ENCODE measurements around the gene IL12RB1.

Gene IL12RB1

DNA sequence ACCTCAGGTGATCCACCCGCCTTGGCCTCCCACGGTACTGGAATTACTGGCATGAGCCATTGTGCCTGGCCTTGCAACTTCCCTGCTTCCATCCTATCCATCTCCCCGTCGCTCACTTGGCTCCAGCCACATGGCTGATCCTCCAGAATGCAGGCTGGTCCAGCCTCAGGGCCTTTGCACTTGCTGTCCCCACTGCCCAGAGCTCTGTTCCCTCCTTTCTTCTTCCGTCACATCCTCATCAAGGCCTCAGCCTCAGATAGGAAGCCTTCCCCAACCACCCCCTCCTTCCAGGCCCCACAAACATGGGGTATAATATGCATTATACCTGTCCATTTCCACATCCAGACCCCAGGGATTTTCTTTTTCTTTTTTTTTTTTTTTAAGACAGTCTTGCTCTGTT lies 27.1 kb upstream of the IL12RB1 start:
- no peaks in the 10 kb centered on the region for H3K79me2 ChIP-seq
- H3K9ac ChIP-seq = no peak overlapping the region
- H3K36me3 ChIP-seq (ENCODE audit: control insufficient read depth, insufficient read depth, low read length) = no peaks in the 10 kb centered on the region
- TF ChIP-seq, protein P1, sequence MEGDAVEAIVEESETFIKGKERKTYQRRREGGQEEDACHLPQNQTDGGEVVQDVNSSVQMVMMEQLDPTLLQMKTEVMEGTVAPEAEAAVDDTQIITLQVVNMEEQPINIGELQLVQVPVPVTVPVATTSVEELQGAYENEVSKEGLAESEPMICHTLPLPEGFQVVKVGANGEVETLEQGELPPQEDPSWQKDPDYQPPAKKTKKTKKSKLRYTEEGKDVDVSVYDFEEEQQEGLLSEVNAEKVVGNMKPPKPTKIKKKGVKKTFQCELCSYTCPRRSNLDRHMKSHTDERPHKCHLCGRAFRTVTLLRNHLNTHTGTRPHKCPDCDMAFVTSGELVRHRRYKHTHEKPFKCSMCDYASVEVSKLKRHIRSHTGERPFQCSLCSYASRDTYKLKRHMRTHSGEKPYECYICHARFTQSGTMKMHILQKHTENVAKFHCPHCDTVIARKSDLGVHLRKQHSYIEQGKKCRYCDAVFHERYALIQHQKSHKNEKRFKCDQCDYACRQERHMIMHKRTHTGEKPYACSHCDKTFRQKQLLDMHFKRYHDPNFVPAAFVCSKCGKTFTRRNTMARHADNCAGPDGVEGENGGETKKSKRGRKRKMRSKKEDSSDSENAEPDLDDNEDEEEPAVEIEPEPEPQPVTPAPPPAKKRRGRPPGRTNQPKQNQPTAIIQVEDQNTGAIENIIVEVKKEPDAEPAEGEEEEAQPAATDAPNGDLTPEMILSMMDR (IDR thresholded peaks at IDR 0.05) = no peak
- peaks cover 13% of the 10 kb centered on the region for H3K4me1 ChIP-seq
- H3K27ac ChIP-seq = no peak overlapping the region
- no peaks in the 10 kb centered on the region for H3K27me3 ChIP-seq (ENCODE audit: control insufficient read depth, insufficient read depth, low read length)
- H3K4me3 ChIP-seq (ENCODE audit: low read depth, low read length) = no peak overlapping the region
- H3K9me3 ChIP-seq (ENCODE audit: control insufficient read depth, low read length) = no peaks in the 10 kb centered on the region
- H3K4me2 ChIP-seq (ENCODE audit: low read length) = no peak overlapping the region
- no peak overlapping the region for H2AFZ ChIP-seq

DNA sequence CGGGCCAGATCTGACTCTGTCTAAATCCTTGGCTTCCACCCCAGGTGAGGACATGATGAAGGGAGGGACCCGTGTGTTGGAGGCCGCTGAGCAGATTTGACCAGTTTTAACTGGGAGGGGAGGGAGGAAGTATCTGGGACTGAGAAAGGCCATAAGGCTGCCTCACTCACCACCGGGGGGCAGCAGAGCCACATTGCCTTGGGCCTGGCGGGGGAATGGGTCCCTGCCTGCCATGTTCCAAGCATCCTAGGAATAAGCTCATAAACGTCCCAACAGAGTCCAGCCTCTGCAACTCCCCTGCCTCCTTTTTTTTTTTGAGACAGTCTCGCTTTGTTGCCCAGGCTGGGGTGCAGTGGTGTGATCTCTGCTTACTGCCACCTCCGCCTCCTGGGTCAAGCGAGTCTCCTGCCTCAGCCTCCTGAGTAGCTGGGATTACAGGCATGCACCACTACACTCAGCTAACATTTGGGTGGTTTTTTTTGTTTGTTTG lies 26.3 kb upstream of the IL12RB1 start:
- H3K4me2 ChIP-seq (ENCODE audit: low read length) = no peak overlapping the region
- H3K27ac ChIP-seq = no peak overlapping the region

DNA sequence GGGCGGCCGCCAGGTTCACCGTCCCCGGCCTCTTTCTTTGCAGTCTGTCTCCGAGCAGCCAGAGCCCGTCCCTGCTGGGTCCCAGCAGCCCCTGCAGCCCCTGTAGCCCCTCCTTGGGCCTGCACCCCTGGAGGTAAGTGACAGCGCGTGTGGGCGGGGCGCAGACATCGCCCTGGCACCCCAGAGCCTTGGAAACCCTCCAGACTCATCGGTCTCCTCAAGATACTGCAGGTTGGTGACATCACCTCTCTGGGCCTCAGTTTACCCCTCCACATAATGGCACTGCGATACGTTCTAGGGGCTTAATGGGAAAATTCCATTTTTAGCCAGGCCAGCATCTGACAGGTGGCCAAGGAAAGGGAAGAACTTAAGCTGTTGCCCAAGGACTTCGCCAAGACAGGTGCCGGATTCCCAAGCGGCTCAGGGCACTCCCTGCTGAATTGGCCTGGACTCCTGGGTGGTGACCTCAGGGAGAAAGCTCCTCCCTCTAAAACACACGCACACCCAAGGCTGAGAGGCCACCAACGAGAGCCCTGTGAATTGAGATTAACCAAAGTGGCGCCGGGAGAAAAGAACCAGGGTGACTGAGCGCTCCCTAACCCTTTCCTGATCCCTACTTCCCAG lies 24.0 kb upstream of the IL12RB1 start:
- Histone ChIP-seq H3K36me3 (ENCODE audit: control insufficient read depth, insufficient read depth, low read length) (no peaks in the 10 kb centered on the region), H3K27ac (no peak overlapping the region), H3K4me2 (ENCODE audit: low read length) (peak overlapping the region; percentile 60), H3K27me3 (ENCODE audit: control insufficient read depth, insufficient read depth, low read length) (no peaks in the 10 kb centered on the region), H3K9ac (peak overlapping the region; percentile 29), H3K4me3 (ENCODE audit: low read depth, low read length) (peak overlapping the region; percentile 64), H3K9me3 (ENCODE audit: control insufficient read depth, low read length) (no peaks in the 10 kb centered on the region), H3K4me1 (peaks cover 9% of the 10 kb centered on the region), H3K79me2 (no peaks in the 10 kb centered on the region), H2AFZ (peak overlapping the region; percentile 89)
- TF ChIP-seq, protein P1 (IDR thresholded peaks at IDR 0.05) = no peak

More for the DNA sequence above, 26.3 kb upstream of the IL12RB1 start:
- no peak overlapping the region for H3K4me3 ChIP-seq (ENCODE audit: low read depth, low read length)
- H3K4me1 ChIP-seq = peaks cover 13% of the 10 kb centered on the region
- no peaks in the 10 kb centered on the region for H3K36me3 ChIP-seq (ENCODE audit: control insufficient read depth, insufficient read depth, low read length)
- H3K9me3 ChIP-seq (ENCODE audit: control insufficient read depth, low read length) = no peaks in the 10 kb centered on the region
- no peak overlapping the region for H3K9ac ChIP-seq
- H3K27me3 ChIP-seq (ENCODE audit: control insufficient read depth, insufficient read depth, low read length) = no peaks in the 10 kb centered on the region
- H2AFZ ChIP-seq = no peak overlapping the region
- TF ChIP-seq, protein P1 (IDR thresholded peaks at IDR 0.05) = peak; percentile 90
- no peaks in the 10 kb centered on the region for H3K79me2 ChIP-seq

DNA sequence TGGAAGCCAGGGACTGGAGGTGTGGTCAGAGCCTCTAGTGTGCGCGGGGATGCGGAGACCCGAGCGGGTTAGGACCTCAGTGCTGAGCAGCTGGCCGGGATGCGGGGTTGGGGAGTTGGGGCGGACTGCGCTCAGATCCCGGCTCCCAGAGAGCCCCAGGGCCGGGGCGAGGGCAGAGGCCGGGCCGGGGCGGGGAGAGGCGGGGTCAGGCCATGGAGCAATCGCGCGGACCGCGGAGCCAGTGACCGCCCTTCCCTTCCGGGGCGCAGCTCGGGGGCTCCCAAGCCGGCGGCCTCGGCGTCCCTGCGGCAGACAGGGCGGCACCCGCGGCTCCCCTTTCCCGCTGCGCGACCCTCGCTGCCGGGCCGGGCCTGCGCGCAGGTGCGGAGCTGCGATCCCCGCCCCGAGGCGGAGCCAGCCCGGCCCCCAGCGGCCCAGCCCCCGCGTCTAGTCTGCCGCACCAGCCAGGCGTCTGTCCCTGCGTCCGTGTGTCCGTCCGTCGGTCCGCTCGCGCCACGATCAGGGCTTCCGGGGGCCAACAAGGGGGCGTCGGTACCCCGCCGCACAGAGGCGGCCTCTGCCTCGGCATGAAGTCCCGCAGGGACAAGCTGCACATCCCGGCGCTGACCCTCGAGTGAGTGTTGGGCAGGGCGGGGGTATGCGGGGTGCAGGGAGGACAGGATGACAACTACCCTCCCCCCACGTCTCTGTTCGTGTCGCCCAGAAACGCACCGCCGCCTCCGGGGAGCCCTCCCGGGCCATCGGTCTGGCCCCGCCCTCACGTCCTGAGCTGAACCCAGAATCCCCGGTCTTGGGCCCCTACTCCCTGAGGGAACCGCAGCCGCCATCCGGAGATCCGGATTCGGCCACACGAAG lies 23.2 kb upstream of the IL12RB1 start:
- H3K79me2 ChIP-seq = no peaks in the 10 kb centered on the region
- no peaks in the 10 kb centered on the region for H3K27me3 ChIP-seq (ENCODE audit: control insufficient read depth, insufficient read depth, low read length)
- H3K9ac ChIP-seq = peak overlapping the region; percentile 29
- peaks cover 10% of the 10 kb centered on the region for H3K4me1 ChIP-seq
- no peaks in the 10 kb centered on the region for H3K36me3 ChIP-seq (ENCODE audit: control insufficient read depth, insufficient read depth, low read length)
- H3K9me3 ChIP-seq (ENCODE audit: control insufficient read depth, low read length) = no peaks in the 10 kb centered on the region
- H3K4me2 ChIP-seq (ENCODE audit: low read length) = peak overlapping the region; percentile 60
- H2AFZ ChIP-seq = peak overlapping the region; percentile 89
- peak overlapping the region; percentile 42 for H3K27ac ChIP-seq
- H3K4me3 ChIP-seq (ENCODE audit: low read depth, low read length) = peak overlapping the region; percentile 64
- TF ChIP-seq, protein P1 (IDR thresholded peaks at IDR 0.05) = no peak

Measured in parathyroid adenoma (tissue), 2 donors.